Erythroblast (primary cell): ENCODE data around the gene PDE6H.

Experiments
- GATA1 ChIP-seq: IDR thresholded peaks from 2 replicates; pipeline ENCODE4 v1.6.1; 2011; ENCODE audit warnings: low read depth, mild to moderate bottlenecking, control low read depth, low read length, moderate library complexity
- POLR2A ChIP-seq: IDR thresholded peaks from 2 replicates; pipeline ENCODE4 v1.6.1; 2011; ENCODE audit warnings: mild to moderate bottlenecking, low read length

GRCh38 chr12:14931359-14931758 lies 41.5 kb upstream of the PDE6H start:
- no peak for TF ChIP-seq POLR2A
- TF ChIP-seq GATA1, result no peak
